GM10248 (cell line): ENCODE results near the gene SLC4A4.

Source experiments
- CTCF ChIA-PET: fragments of 300-600 bp; sonication (Branson Sonifier 250); formaldehyde crosslinking; extraction: SDS; loops from one replicate; lab custom pipeline; 2021; ENCODE audit warnings: antibody characterized with exemption; lab: Yijun Ruan, JAX
- POLR2A ChIA-PET: fragments of 350-650 bp; sonication (Branson Sonifier 250); formaldehyde crosslinking; extraction: SDS; loops from one replicate; lab custom pipeline; 2020; ENCODE audit warnings: antibody characterized with exemption; lab: Yijun Ruan, JAX
- DNase-seq: peaks from one replicate; pipeline ENCODE4 v3.0.0; 2012; ENCODE audit errors: extremely low spot score
- CTCF ChIP-seq: IDR thresholded peaks from 2 replicates; pipeline ENCODE4 v1.5.1; 2012; ENCODE audit warnings: mild to moderate bottlenecking, low read depth; ENCODE audit errors: extremely low read depth, missing control alignments, control extremely low read depth

SLC4A4 gene

GRCh38 chr4:71296945-71297344 is 41.9 kb upstream of the SLC4A4 start:
- POLR2A ChIA-PET: no interaction called here
- DNase-seq: no peak
- no peak for TF ChIP-seq CTCF
- CTCF ChIA-PET: interaction anchor here (0.7 to 2.4 kb wide), 4 partner anchors 9 to 30 kb away, joined by 3 to 6 read pairs (median 4); no protein-coding TSS in a partner anchor

DNA sequence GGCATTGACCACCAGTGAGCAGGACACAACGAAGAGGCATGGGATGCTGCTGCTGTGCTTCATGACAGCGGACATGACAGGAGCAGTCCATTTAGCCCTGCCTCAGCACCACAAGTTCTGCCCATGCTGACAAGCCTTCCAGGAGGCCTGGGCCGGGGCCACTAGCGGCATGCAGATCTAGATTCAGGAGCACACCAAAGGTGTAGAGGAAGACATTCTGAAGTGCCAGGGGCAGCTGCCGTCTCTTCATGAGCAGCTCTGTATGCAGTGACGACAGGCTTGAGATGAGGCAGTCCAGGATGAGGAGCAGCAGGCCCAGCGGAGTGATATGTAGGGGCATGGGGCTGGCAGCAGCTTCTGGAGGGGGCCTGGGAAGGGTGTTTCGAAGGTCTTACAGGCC is 38.5 kb upstream of the SLC4A4 start:
- ChIA-PET CTCF (interaction anchor here (0.9 kb wide), 1 partner anchor 11 kb away, joined by 3 read pairs; no protein-coding TSS in a partner anchor), POLR2A (no interaction called here)
- no peak for TF ChIP-seq CTCF
- no peak for DNase-seq

GRCh38 chr4:71300964-71301363 is 37.9 kb upstream of the SLC4A4 start:
- CTCF ChIA-PET: interaction anchor here (0.9 to 1.0 kb wide), 2 partner anchors 10 to 11 kb away, joined by 3 read pairs; no protein-coding TSS in a partner anchor
- POLR2A ChIA-PET: no interaction called here
- no peak for TF ChIP-seq CTCF
- no peak for DNase-seq

- TF ChIP-seq CTCF: no peak
- ChIA-PET CTCF (interaction anchor here (1.0 to 3.0 kb wide), 3 partner anchors 13 to 75 kb away, joined by 3 to 9 read pairs (median 3); no protein-coding TSS in a partner anchor), POLR2A (no interaction called here)
- no peak for DNase-seq
These were observed 35.5 kb upstream of the SLC4A4 start for GRCh38 chr4:71303287-71303686.

- no peak for TF ChIP-seq CTCF
- no peak for DNase-seq
- ChIA-PET CTCF (interaction anchor here (3.0 kb wide), 1 partner anchor 14 kb away, joined by 9 read pairs; no protein-coding TSS in a partner anchor), POLR2A (no interaction called here)
These were observed 35.0 kb upstream of the SLC4A4 start for GRCh38 chr4:71303850-71304249.

- ChIA-PET CTCF (interaction anchor here (3.0 kb wide), 1 partner anchor 15 kb away, joined by 9 read pairs; no protein-coding TSS in a partner anchor), POLR2A (no interaction called here)
- no peak for DNase-seq
- no peak for TF ChIP-seq CTCF
These were observed 34.5 kb upstream of the SLC4A4 start for GRCh38 chr4:71304289-71304850.
